Gastrocnemius medialis (tissue), 4 donors: ENCODE data around the gene FBLN1. TPM values are rescaled to one million over a fixed set of nuclear protein-coding genes. Genes with fewer than 3 reads are reported as not detected.
"Not testable (repeated sequence)": the region's sequence is repeated elsewhere in the genome, so short reads cannot be mapped to it uniquely, and the experiment has no call there.

Experiments used
- ATAC-seq, 2 donors: fragments of 150-250 bp; one replicate each; pipeline ENCODE4 v1.9.1; 2016
- DNase-seq, 2 donors: peaks; one replicate each; pipeline ENCODE4 v3.0.0-alpha.2; 2019
- H3K27ac ChIP-seq, 4 donors: fragments of 200-600 bp; sonication (generic); 1 replicate in 1 of 4; 2 replicates in 3 of 4; pipeline ENCODE4 v1.5.1; 2016 to 2018; ENCODE audit warnings: mild to moderate bottlenecking in 2 of 4, moderate library complexity in 1 of 4
- H3K27me3 ChIP-seq, 3 donors: fragments of 200-600 bp; sonication (generic) in 2 of 3; 1 replicate in 1 of 3; 2 replicates in 2 of 3; pipeline versions ENCODE4 v1.5.1 to v1.6.0; 2016 to 2019; ENCODE audit warnings: mild to moderate bottlenecking in 1 of 3, moderate library complexity in 1 of 3
- H3K36me3 ChIP-seq, 2 donors: fragments of 200-600 bp; sonication (generic) in 1 of 2; one replicate each; pipeline ENCODE4 v1.5.1; 2017 to 2018
- H3K4me1 ChIP-seq, 2 donors: fragments of 200-600 bp; sonication (generic) in 1 of 2; one replicate each; pipeline ENCODE4 v1.5.1; 2016 to 2017; ENCODE audit warnings: mild to moderate bottlenecking in 2 of 2
- H3K4me3 ChIP-seq, 4 donors: fragments of 200-600 bp; sonication (generic) in 3 of 4; 1 replicate in 1 of 4; 2 replicates in 3 of 4; pipeline ENCODE4 v1.5.1; 2016 to 2019; ENCODE audit warnings: mild to moderate bottlenecking in 2 of 4
- H3K9me3 ChIP-seq, 3 donors: fragments of 200-600 bp; sonication (generic) in 2 of 3; 1 replicate in 1 of 3; 2 replicates in 2 of 3; pipeline ENCODE4 v1.5.1; 2016 to 2019
- POLR2A ChIP-seq, 2 donors: fragments of 450-650 bp; IDR thresholded peaks; one replicate each; pipeline ENCODE4 v1.6.1; 2017; ENCODE audit warnings: antibody characterized with exemption in 2 of 2, mild to moderate bottlenecking in 2 of 2, moderate library complexity in 2 of 2
- in situ Hi-C, 4 donors: fragments of 200-750 bp; cut with MboI; loops; one replicate each; pipeline versions ENCODE4 v1.15.0 to v1.8.0; 2017; ENCODE audit warnings: low sequenced_read_pairs in 4 of 4
- intact Hi-C: fragments of 100-400 bp; cut with DNase I; formaldehyde crosslinking; loops from one replicate; pipeline ENCODE4 v1.15.1; 2023; ENCODE audit warnings: low total_unique reads
- total RNA-seq, 4 donors: library from RNA; depleted of rRNA; stranded (reverse); fragments of >200 nt; gene quantifications; one replicate each; pipeline versions ENCODE4 v1.1.0 to v1.2.3, GENCODE V29; 2016
- TF ChIP-seq, protein P1 (sequence below), 5 experiments: fragments of 450-650 bp in 3 of 5; fragments of 200-600 bp in 2 of 5; sonication (generic) in 2 of 5; IDR thresholded peaks in 4 of 5; conservative IDR thresholded peaks in 1 of 5; 1 replicate in 4 of 5; 2 replicates in 1 of 5; pipeline ENCODE4 v1.5.1; 2016 to 2019; ENCODE audit warnings: antibody characterized with exemption in 5 of 5, mild to moderate bottlenecking in 3 of 5, moderate library complexity in 3 of 5

The FBLN1 gene
- total RNA-seq, 4 donors from 2014 or later: 12.5 to 37.1 (median 19.2) TPM

DNA sequence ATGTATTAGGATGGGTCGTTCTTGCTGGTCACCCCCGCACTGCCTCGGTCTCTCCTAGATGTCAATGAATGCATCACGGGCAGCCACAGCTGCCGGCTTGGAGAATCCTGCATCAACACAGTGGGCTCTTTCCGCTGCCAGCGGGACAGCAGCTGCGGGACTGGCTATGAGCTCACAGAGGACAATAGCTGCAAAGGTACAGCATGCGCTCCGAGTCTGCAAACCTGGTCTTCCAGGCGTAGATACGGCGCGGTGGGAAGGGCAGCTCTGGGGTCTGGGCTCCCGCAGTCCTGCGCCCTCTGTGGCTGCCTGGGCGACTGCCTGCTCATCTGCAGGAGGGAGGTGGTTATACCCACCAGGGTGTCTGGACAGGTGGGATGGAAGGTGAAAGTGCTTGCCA, 31.0 kb downstream of the FBLN1 start:
- peaks cover 5 to 11% of the 10 kb centered on the region in 2 donors for H3K4me1 ChIP-seq
- DNase-seq (no peak), ATAC-seq (no peak)
- TF ChIP-seq, protein P1, sequence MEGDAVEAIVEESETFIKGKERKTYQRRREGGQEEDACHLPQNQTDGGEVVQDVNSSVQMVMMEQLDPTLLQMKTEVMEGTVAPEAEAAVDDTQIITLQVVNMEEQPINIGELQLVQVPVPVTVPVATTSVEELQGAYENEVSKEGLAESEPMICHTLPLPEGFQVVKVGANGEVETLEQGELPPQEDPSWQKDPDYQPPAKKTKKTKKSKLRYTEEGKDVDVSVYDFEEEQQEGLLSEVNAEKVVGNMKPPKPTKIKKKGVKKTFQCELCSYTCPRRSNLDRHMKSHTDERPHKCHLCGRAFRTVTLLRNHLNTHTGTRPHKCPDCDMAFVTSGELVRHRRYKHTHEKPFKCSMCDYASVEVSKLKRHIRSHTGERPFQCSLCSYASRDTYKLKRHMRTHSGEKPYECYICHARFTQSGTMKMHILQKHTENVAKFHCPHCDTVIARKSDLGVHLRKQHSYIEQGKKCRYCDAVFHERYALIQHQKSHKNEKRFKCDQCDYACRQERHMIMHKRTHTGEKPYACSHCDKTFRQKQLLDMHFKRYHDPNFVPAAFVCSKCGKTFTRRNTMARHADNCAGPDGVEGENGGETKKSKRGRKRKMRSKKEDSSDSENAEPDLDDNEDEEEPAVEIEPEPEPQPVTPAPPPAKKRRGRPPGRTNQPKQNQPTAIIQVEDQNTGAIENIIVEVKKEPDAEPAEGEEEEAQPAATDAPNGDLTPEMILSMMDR (IDR thresholded peaks at IDR 0.05 in 4 of 5, conservative IDR thresholded peaks at IDR 0.05 in 1 of 5): no peak
- no peak for TF ChIP-seq POLR2A (IDR thresholded peaks at IDR 0.05)
- intact Hi-C loops (no loop called here), in situ Hi-C loops (no loop called here)
- peaks cover 0 to 3% (median 0%) of the 10 kb centered on the region in 3 donors for H3K27me3 ChIP-seq
- H3K4me3 ChIP-seq: no peak overlapping the region
- H3K36me3 ChIP-seq: no peaks in the 10 kb centered on the region
- no peaks in the 10 kb centered on the region for H3K9me3 ChIP-seq
- H3K27ac ChIP-seq: no peak overlapping the region

DNA sequence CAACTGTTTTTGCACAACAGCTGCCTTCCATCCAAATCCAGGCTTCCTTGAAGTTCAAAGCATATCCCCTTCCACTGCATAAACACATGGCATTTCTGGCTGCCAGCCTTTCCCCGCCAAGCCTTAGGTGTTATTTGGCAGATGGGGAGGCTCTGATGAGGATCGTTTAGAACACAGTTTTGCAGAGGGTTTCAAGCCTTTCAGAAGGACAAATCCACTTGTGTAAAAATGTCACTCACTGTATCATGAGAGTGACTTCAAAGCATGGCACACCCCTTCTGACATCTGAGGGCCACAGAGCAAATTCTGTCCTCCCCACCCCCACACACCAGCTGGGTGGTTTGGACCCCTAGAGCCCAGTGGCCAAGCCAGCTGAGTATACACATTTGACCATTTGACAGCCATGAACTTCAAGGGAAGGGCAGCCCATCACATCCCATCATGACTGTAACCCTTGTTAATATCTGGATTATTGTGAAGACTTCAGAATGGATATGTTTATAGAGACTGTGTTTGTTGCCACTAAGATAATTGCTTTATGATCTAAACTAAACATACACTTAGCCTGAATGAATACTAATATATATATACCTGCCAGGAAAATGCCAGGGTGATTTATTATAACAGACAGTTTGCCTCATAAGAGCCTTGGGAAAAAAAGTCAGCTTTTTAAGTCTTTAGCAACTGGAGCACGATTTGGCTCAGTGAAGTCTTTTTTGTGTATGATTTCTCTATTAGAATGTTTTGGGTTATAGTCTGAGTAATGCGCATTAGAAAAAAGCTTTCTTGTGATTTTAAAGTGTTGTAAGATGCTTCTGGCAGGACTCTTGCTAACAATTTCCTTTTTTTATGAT, 31.9 kb downstream of the FBLN1 start:
- Histone ChIP-seq H3K36me3 (no peaks in the 10 kb centered on the region), H3K4me3 (no peak overlapping the region), H3K4me1 (peaks cover 5 to 11% of the 10 kb centered on the region in 2 donors), H3K27me3 (peaks cover 0 to 3% (median 0%) of the 10 kb centered on the region in 3 donors), H3K9me3 (no peaks in the 10 kb centered on the region), H3K27ac (no peak overlapping the region)
- ATAC-seq (no peak), DNase-seq (no peak)
- in situ Hi-C loops (no loop called here), intact Hi-C loops (no loop called here)
- no peak for TF ChIP-seq POLR2A (IDR thresholded peaks at IDR 0.05)
- TF ChIP-seq, protein P1 (IDR thresholded peaks at IDR 0.05 in 4 of 5, conservative IDR thresholded peaks at IDR 0.05 in 1 of 5): no peak

DNA sequence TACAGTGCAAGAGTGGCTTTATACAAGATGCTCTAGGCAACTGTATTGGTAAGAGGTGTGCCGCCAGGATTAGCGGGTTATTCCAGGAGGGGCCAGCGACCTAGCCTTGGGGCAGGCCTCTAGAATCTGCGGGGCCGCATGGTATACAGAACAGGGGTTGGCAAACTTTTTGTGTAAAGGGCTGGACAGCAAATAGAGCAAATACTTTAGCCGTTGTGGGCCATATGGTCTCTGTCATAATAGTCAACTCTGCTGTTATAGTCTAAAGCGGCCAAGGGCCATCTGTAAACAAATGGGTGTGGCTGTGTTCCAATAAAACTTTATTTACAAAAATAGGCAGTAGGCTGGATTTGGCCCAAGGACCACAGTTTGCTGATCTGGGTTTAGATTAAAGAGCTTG, 32.6 kb downstream of the FBLN1 start:
- H3K9me3 ChIP-seq: no peaks in the 10 kb centered on the region
- in situ Hi-C loops (no loop called here), intact Hi-C loops (no loop called here)
- TF ChIP-seq POLR2A (IDR thresholded peaks at IDR 0.05): no peak
- TF ChIP-seq, protein P1 (IDR thresholded peaks at IDR 0.05 in 4 of 5, conservative IDR thresholded peaks at IDR 0.05 in 1 of 5): no peak
- no peak for DNase-seq
- peaks cover 5 to 11% of the 10 kb centered on the region in 2 donors for H3K4me1 ChIP-seq
- no peak overlapping the region for H3K27ac ChIP-seq
- no peaks in the 10 kb centered on the region for H3K36me3 ChIP-seq
- no peak overlapping the region for H3K4me3 ChIP-seq
- H3K27me3 ChIP-seq: peaks cover 0 to 3% (median 0%) of the 10 kb centered on the region in 3 donors
- no peak for ATAC-seq

DNA sequence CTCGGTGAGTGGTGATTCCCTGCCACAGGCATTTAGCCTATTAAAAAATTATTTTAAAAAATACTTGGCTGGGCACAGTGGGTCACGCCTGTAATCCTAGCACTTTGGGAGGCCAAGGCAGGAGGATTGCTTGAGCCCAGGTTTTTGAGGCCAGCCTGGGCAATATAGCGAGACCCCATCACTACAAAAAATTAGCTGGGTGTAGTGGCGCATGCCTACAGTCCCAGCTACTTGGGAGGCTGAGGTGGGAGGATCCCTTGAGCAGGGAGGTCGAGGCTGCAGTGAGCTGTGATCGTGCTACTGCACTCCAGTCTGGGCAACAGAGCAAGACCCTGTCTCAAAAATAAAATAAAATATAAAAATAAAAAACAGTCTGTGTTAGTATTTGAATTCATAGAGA, 33.2 kb downstream of the FBLN1 start:
- intact Hi-C loops, ATAC-seq, H3K36me3 ChIP-seq, H3K9me3 ChIP-seq, H3K27ac ChIP-seq, H3K27me3 ChIP-seq, in situ Hi-C loops, DNase-seq, H3K4me3 ChIP-seq: not testable (repeated sequence)
- peaks cover 5 to 11% of the 10 kb centered on the region in 2 donors for H3K4me1 ChIP-seq

DNA sequence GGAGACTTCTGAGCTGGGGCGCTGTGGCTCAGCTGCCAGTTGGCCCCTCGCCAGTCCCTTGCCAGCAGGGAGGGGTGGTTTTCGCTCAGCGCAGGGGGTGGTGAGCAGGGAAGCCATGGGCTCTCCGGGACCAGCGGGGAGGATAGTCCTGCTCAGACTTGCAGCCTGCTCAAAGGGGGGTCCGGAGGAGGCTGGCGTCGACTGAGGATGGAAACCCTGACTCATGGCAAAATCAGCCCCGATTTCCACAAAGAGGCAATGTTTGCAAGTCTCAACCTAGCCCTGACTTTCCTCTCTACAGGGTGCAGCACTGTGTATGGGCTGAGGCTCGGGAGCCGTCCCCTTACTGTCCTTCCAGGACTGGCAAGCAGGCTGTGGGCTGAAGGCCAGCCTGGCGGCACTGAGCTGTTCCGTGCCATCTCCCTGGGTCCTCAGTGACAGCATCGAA, 35.1 kb downstream of the FBLN1 start:
- Histone ChIP-seq H3K4me3 (peak overlapping the region in 1 of 4 donors; percentile 7), H3K27ac (peak overlapping the region in 2 of 4 donors; percentile 2 to 14), H3K9me3 (no peaks in the 10 kb centered on the region), H3K36me3 (no peaks in the 10 kb centered on the region), H3K27me3 (peaks cover 0 to 3% (median 0%) of the 10 kb centered on the region in 3 donors), H3K4me1 (peaks cover 5 to 11% of the 10 kb centered on the region in 2 donors)
- in situ Hi-C loops: no loop called here
- ATAC-seq (peak; percentile 42 to 57), DNase-seq (no peak)
- TF ChIP-seq, protein P1 (IDR thresholded peaks at IDR 0.05 in 4 of 5, conservative IDR thresholded peaks at IDR 0.05 in 1 of 5): no peak
- no peak for TF ChIP-seq POLR2A (IDR thresholded peaks at IDR 0.05)
- intact Hi-C loops: no loop called here
